ENCODE data around the gene CCDC38. TPM values are rescaled to one million over a fixed set of nuclear protein-coding genes. Genes with fewer than 3 reads are reported as not detected.
A peak's percentile ranks its signal among the peaks of the same experiment; 100 is the strongest.

The CCDC38 gene
- total RNA-seq, 1 donor = not detected

- TF ChIP-seq CTCF (IDR thresholded peaks at IDR 0.05; ENCODE audit: insufficient read depth, low read depth, low read length) = no peak
- H3K4me3 ChIP-seq (ENCODE audit: low read depth, low read length) = no peak overlapping the region
- no peak for DNase-seq (ENCODE audit: low read depth)
These were observed 68.0 kb downstream of the CCDC38 start for GRCh38 chr12:95874452-95874851.

- DNase-seq (ENCODE audit: low read depth) = peak; percentile 84
- H3K4me3 ChIP-seq (ENCODE audit: low read depth, low read length) = no peak overlapping the region
- no peak for TF ChIP-seq CTCF (IDR thresholded peaks at IDR 0.05; ENCODE audit: insufficient read depth, low read depth, low read length)
These were observed 71.5 kb downstream of the CCDC38 start for GRCh38 chr12:95870897-95871296.

DNA sequence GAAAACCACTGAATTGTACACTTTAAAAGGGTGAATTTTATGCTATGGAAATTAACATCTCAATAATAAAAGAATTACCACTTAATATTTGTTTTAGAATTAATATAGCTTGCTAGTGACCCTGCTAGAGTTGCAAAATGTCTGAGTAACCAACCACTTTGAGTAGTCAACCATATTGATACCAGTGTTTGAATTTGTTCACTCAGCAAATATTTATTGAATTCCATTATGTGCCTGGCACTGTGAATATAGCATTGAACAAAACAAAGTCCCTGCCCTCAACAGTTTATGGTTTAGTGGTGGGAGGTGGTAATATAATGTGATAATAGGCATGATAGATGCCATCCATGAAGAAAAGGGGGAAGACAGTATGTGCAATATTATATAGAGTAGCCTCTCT, 79.1 kb downstream of the CCDC38 start:
- no peak overlapping the region for H3K4me3 ChIP-seq (ENCODE audit: low read depth, low read length)
- no peak for DNase-seq (ENCODE audit: low read depth)
- TF ChIP-seq CTCF (IDR thresholded peaks at IDR 0.05; ENCODE audit: insufficient read depth, low read depth, low read length) = no peak

- H3K4me3 ChIP-seq (ENCODE audit: low read depth, low read length) = no peak overlapping the region
- DNase-seq (ENCODE audit: low read depth) = no peak
- TF ChIP-seq CTCF (IDR thresholded peaks at IDR 0.05; ENCODE audit: insufficient read depth, low read depth, low read length) = no peak
These were observed 80.4 kb downstream of the CCDC38 start for GRCh38 chr12:95862038-95862437.

DNA sequence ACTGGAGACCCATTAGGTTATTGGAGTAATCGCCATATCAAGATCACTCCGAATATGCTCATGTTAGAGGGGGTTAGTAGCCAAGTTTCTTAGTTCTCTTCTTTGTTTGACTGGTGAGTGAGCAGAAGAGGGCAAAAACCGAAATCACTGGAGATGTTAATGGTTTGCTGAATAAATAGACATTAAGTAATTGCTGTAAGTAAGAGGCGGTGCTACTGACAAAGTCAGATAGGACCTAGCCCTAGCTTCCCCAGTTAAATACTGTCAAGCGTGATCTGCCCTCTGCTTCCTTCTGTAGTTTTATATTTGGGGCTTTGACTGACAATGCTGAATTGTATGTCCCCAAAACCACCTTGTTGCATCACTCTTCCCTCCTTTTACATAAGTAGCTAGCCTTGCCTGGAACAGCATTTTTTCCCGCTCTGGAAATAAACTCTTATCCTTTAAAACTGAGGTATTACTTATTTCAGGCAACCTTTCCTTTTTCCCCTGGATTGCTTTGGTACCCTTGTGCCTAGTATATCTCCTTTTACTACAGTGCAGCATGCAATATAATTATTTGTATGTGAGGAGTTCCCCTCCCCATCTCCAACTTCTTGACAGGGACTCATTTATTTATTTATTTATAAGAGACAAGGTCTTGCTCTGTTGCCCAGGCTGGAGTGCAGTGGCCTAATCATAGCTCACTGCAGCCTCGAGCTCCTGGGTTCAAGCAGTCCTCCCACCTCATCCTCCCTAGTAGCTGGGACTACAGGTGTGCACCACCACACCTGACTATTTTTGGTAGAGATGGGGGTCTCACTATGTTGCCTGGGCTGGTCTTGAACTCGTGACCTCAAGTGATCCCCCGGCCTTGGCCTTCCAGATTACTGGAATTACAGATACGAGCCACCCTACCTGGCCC, 82.2 kb downstream of the CCDC38 start:
- DNase-seq (ENCODE audit: low read depth) = no peak
- no peak for TF ChIP-seq CTCF (IDR thresholded peaks at IDR 0.05; ENCODE audit: insufficient read depth, low read depth, low read length)
- H3K4me3 ChIP-seq (ENCODE audit: low read depth, low read length) = peak overlapping the region; percentile 82

DNA sequence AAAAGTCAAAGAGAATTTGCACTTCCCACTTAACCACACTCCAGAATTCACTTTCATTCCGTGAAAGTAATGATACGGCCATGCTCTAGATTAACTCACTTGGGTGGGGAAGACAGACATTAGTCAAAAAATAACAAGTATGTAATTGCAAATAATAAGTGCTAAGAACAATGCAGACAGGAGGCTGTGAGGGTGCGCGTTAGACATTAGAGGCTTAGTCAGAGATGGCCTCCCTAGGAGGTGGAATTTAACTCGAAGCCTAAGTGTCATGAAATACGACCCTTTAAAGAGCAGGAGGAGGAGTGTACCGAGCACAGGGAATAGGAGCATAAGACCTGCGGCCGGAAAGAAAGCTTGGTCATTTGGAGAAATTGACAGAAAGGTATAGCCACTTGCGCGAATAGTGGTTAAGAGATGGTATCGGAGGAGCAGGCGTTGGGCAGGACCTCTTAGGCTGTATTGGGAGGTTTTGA, 83.0 kb downstream of the CCDC38 start:
- TF ChIP-seq CTCF (IDR thresholded peaks at IDR 0.05; ENCODE audit: insufficient read depth, low read depth, low read length) = no peak
- peak; percentile 36 for DNase-seq (ENCODE audit: low read depth)
- peak overlapping the region; percentile 82 for H3K4me3 ChIP-seq (ENCODE audit: low read depth, low read length)

Measured in fibroblast of villous mesenchyme (primary cell).